B cell (primary cell): ENCODE results near the gene FAM111A. TPM values are rescaled to one million over a fixed set of nuclear protein-coding genes. Genes with fewer than 3 reads are reported as not detected.

Source experiments
- ATAC-seq: fragments of 200-7000 bp; cut with Tn5 transposase; one replicate; pipeline ENCODE4 v1.10.0; 2021; ENCODE audit warnings: low read depth, mild to moderate bottlenecking, moderate number of reproducible peaks, moderate library complexity
- CTCF ChIA-PET: fragments of 350-600 bp; sonication (Branson Sonifier 250); formaldehyde crosslinking; loops from one replicate; lab custom pipeline; 2021; ENCODE audit warnings: antibody characterized with exemption, inconsistent platforms; lab: Charles Lee
- POLR2A ChIA-PET: fragments of 350-600 bp; sonication (Branson Sonifier 250); formaldehyde crosslinking; loops from one replicate; lab custom pipeline; 2021; ENCODE audit warnings: antibody characterized with exemption; lab: Charles Lee
- DNase-seq: peaks from one replicate; pipeline ENCODE4 v3.0.0; 2013
- H2AFZ ChIP-seq: 2 replicates; pipeline ENCODE4 v1.6.1; 2012; ENCODE audit warnings: mild to moderate bottlenecking, low read depth, low read length; ENCODE audit not compliant: insufficient read depth, poor library complexity, severe bottlenecking
- H3K27ac ChIP-seq, 2 donors: 1 replicate in 1 of 2; 2 replicates in 1 of 2; pipeline ENCODE4 v1.5.1; 2012 to 2013; ENCODE audit warnings: low read length in 2 of 2, mild to moderate bottlenecking in 2 of 2, moderate library complexity in 1 of 2
- H3K27me3 ChIP-seq, 4 experiments: fragments of 200-600 bp in 1 of 4; sonication (generic) in 1 of 4; replicated peaks in 1 of 4; 1 replicate in 2 of 4; 2 replicates in 2 of 4; pipeline versions ENCODE4 v1.6.1 to v1.7.0; 2013 to 2016; ENCODE audit warnings: low read length in 3 of 4, mild to moderate bottlenecking in 2 of 4, mixed read lengths in 1 of 4, moderate library complexity in 1 of 4; ENCODE audit not compliant: insufficient read depth in 4 of 4, control insufficient read depth in 3 of 4; ENCODE audit errors: control extremely low read depth in 1 of 4
- H3K36me3 ChIP-seq, 2 experiments: replicated peaks in 1 of 2; 1 replicate in 1 of 2; 2 replicates in 1 of 2; pipeline versions ENCODE4 v1.6.1 to v1.7.1; 2013; ENCODE audit warnings: low read length in 1 of 2; ENCODE audit not compliant: insufficient read depth in 2 of 2, control insufficient read depth in 1 of 2; ENCODE audit errors: control extremely low read depth in 1 of 2, extremely low read depth in 1 of 2
- H3K4me1 ChIP-seq, 2 donors: fragments of 200-600 bp in 1 of 2; sonication (generic) in 1 of 2; 1 replicate in 1 of 2; 2 replicates in 1 of 2; pipeline versions ENCODE4 v1.5.1 to v1.6.1; 2013 to 2017; ENCODE audit warnings: low read length in 2 of 2; ENCODE audit not compliant: control insufficient read depth in 2 of 2, insufficient read depth in 2 of 2
- H3K4me2 ChIP-seq: replicated peaks from 2 replicates; pipeline ENCODE3; 2012; ENCODE audit warnings: mild to moderate bottlenecking, low read depth, low read length; ENCODE audit not compliant: poor library complexity, severe bottlenecking
- H3K4me3 ChIP-seq, 5 experiments: fragments of 200-600 bp in 1 of 5; sonication (generic) in 1 of 5; 1 replicate in 3 of 5; 2 replicates in 2 of 5; pipeline versions ENCODE4 v1.5.1 to v1.7.0; 2011 to 2016; ENCODE audit warnings: low read length in 4 of 5, mild to moderate bottlenecking in 4 of 5, low read depth in 2 of 5, control low read depth in 1 of 5, moderate library complexity in 1 of 5; ENCODE audit not compliant: insufficient read depth in 1 of 5; ENCODE audit errors: control extremely low read depth in 1 of 5, extremely low read depth in 1 of 5
- H3K79me2 ChIP-seq: fragments of 200-600 bp; sonication (generic); one replicate; pipeline ENCODE4 v1.6.0; 2016; ENCODE audit warnings: low read length; ENCODE audit not compliant: control insufficient read depth, insufficient read depth
- H3K9ac ChIP-seq: fragments of 200-600 bp; sonication (generic); 2 replicates; pipeline ENCODE4 v1.6.1; 2017; ENCODE audit warnings: mild to moderate bottlenecking, low read length, moderate library complexity
- H3K9me3 ChIP-seq, 3 donors: one replicate each; pipeline versions ENCODE4 v1.6.1 to v1.7.1; 2013; ENCODE audit warnings: low read length in 2 of 3; ENCODE audit not compliant: control insufficient read depth in 2 of 3, insufficient read depth in 1 of 3; ENCODE audit errors: control extremely low read depth in 1 of 3
- H4K20me1 ChIP-seq: 2 replicates; pipeline ENCODE4 v1.6.0; 2012; ENCODE audit warnings: mild to moderate bottlenecking, low read length; ENCODE audit not compliant: insufficient read depth, control insufficient read depth, poor library complexity, severe bottlenecking
- H3K27ac Mint-ChIP-seq: one replicate; pipeline ENCODE4 v1.8.0; 2021; ENCODE audit warnings: mixed read lengths
- H3K27me3 Mint-ChIP-seq: one replicate; pipeline ENCODE4 v1.8.0; 2021; ENCODE audit warnings: mixed read lengths
- H3K4me1 Mint-ChIP-seq: one replicate; pipeline ENCODE4 v1.8.0; 2021; ENCODE audit warnings: mixed read lengths
- H3K4me3 Mint-ChIP-seq: one replicate; pipeline ENCODE4 v1.8.0; 2021; ENCODE audit warnings: mixed read lengths
- H3K9me3 Mint-ChIP-seq: one replicate; pipeline ENCODE4 v1.8.0; 2022; ENCODE audit warnings: mixed read lengths; ENCODE audit not compliant: insufficient read depth
- CTCF ChIP-seq: fragments of 200-600 bp; IDR thresholded peaks from one replicate; pipeline ENCODE4 v1.8.0; 2022; ENCODE audit warnings: antibody characterized with exemption, mild to moderate bottlenecking
- EZH2 ChIP-seq: IDR thresholded peaks from 2 replicates; pipeline ENCODE4 v1.6.1; 2012; ENCODE audit warnings: borderline replicate concordance, low read depth, mild to moderate bottlenecking, moderate library complexity, low read length; ENCODE audit not compliant: insufficient read depth, poor library complexity, severe bottlenecking
- WGBS: methylation state at CpG from one replicate; pipeline ENCODE4 v1.1.5; 2013; ENCODE audit warnings: missing lambda C conversion rate; ENCODE audit not compliant: insufficient coverage; 5-methylcytosine and 5-hydroxymethylcytosine counted together
- intact Hi-C: fragments of 100-400 bp; cut with micrococcal nuclease; formaldehyde crosslinking; loops from one replicate; pipeline ENCODE4 v1.10.0; 2022
- polyA plus RNA-seq: library from polyadenylated mRNA; depleted of rRNA; stranded (reverse); fragments of >200 nt; gene quantifications from 2 replicates; pipeline ENCODE4 v1.2.3, GENCODE V29; 2012
- total RNA-seq, 2 donors: library from RNA; stranded (reverse); fragments of 120-200 nt in 1 of 2; gene quantifications; 1 replicate in 1 of 2; 2 replicates in 1 of 2; pipeline versions ENCODE4 v1.2.3 to v1.2.4, GENCODE V29; 2013 to 2022

FAM111A gene
- total and polyA plus RNA-seq, 2 donors (not counting 1 experiment from before 2014, with no cell fraction given) = 57.0 to 120 TPM

DNA sequence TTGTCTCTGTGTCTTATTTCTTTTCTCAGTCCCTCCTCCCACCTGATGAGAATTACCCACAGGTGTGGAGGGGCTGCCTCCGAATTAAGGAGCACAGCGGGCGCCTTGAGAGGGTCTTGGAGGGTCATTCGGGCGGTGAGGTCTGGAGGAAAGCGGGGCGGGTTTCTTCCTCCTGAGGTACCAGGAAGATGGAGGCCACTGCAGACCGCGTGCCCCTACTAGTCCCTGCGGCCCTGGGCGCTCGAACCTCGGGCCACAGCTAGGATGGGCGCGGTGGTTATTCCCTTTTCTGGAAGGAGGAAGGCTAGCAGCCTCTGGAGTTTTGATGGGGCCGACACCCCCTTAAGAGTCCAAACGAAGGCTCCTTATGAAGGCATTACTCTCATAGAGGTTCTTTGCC is 5.5 kb upstream of the FAM111A start:
- Histone ChIP-seq H2AFZ (no peak overlapping the region), H3K27me3 (no peaks in the 10 kb centered on the region), H4K20me1 (no peaks in the 10 kb centered on the region), H3K4me2 (no peak overlapping the region), H3K4me1 (peaks cover 22 to 27% of the 10 kb centered on the region in 2 donors), H3K36me3 (peaks cover 4 to 31% of the 10 kb centered on the region in 2 experiments), H3K4me3 (no peak overlapping the region), H3K27ac (no peak overlapping the region), H3K9me3 (peaks cover under 1 to 3% (median 2%) of the 10 kb centered on the region in 3 donors), H3K9ac (no peak overlapping the region), H3K79me2 (peaks cover 31% of the 10 kb centered on the region)
- no peak overlapping the region for H3K27ac Mint-ChIP-seq
- WGBS = 95% methylated on average over 15 of the region's 17 CpGs
- DNase-seq = no peak
- intact Hi-C loops = loop anchor here (5.0 kb wide), 1 partner anchor 1790 kb away; no protein-coding TSS in a partner anchor
- peaks cover 43% of the 10 kb centered on the region for H3K4me1 Mint-ChIP-seq
- no peak for ATAC-seq
- ChIA-PET POLR2A (no interaction called here), CTCF (interaction anchor here (1.3 to 5.6 kb wide), 5 partner anchors 10 to 569 kb away, joined by 3 to 63 read pairs (median 14); partner anchors contain the start of gene DTX4)
- TF ChIP-seq EZH2 (no peak), CTCF (no peak)
- H3K27me3 Mint-ChIP-seq = no peaks in the 10 kb centered on the region
- H3K4me3 Mint-ChIP-seq = no peak overlapping the region
- H3K9me3 Mint-ChIP-seq = peaks cover 1% of the 10 kb centered on the region

DNA sequence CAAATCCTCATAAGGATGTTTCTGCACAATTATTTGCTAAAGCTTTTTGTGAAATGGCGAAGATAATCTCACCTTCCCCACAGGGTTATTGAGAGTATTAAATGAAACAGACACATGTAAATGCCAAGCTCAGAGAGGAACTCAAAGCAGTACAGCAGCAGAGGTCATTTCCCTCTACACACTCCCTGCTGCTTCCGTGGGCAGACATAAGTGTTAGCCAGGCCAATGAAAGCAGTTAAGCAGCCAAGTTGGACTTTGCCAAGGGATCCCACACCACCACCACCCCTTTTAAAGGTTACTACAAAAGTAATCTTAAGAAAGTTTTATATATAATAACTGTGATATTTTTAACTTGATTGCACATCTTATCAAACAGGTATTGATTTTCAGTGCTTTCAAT is 4.0 kb upstream of the FAM111A start:
- H4K20me1 ChIP-seq = no peaks in the 10 kb centered on the region
- peaks cover 27 to 35% of the 10 kb centered on the region in 2 donors for H3K4me1 ChIP-seq
- H3K4me3 ChIP-seq = no peak overlapping the region
- DNase-seq (no peak), ATAC-seq (no peak)
- no peak overlapping the region for H3K9ac ChIP-seq
- no CpG with 5 or more reads among the region's 2 CpGs for WGBS
- no peaks in the 10 kb centered on the region for H3K27me3 ChIP-seq
- no peaks in the 10 kb centered on the region for H3K9me3 Mint-ChIP-seq
- ChIA-PET POLR2A (no interaction called here), CTCF (interaction anchor here (1.3 to 5.6 kb wide), 4 partner anchors 9 to 181 kb away, joined by 3 to 63 read pairs (median 10); partner anchors contain the start of gene DTX4)
- peaks cover 2 to 17% of the 10 kb centered on the region in 2 experiments for H3K36me3 ChIP-seq
- no peak overlapping the region for H3K27ac Mint-ChIP-seq
- H3K27me3 Mint-ChIP-seq = no peaks in the 10 kb centered on the region
- H2AFZ ChIP-seq = no peak overlapping the region
- no peak overlapping the region for H3K4me2 ChIP-seq
- no peak overlapping the region for H3K27ac ChIP-seq
- no peak overlapping the region for H3K4me3 Mint-ChIP-seq
- TF ChIP-seq EZH2 (no peak), CTCF (no peak)
- H3K79me2 ChIP-seq = peaks cover 31% of the 10 kb centered on the region
- peaks cover 0 to under 1% (median 0%) of the 10 kb centered on the region in 3 donors for H3K9me3 ChIP-seq
- intact Hi-C loops = loop anchor here (5.0 kb wide), 1 partner anchor 1791 kb away; no protein-coding TSS in a partner anchor
- H3K4me1 Mint-ChIP-seq = peaks cover 52% of the 10 kb centered on the region
